ENCODE results near the gene BAZ2B.
"Not testable (repeated sequence)": the region's sequence is repeated elsewhere in the genome, so short reads cannot be mapped to it uniquely, and the experiment has no call there.

Gene BAZ2B

GRCh38 chr2:159399716-159400415 lies 216.5 kb downstream of the BAZ2B start:
- DNase-seq: no peak

GRCh38 chr2:159396799-159397198 lies 219.5 kb downstream of the BAZ2B start:
- no peak for DNase-seq

- DNase-seq: no peak
These were observed 233.8 kb downstream of the BAZ2B start for GRCh38 chr2:159382447-159383028.

GRCh38 chr2:159381574-159381973 lies 234.8 kb downstream of the BAZ2B start:
- DNase-seq: no peak

GRCh38 chr2:159380685-159381239 lies 235.6 kb downstream of the BAZ2B start:
- no peak for DNase-seq

- no peak for DNase-seq
These were observed 237.2 kb downstream of the BAZ2B start for GRCh38 chr2:159379181-159379580.

- no peak for DNase-seq
These were observed 241.1 kb downstream of the BAZ2B start for GRCh38 chr2:159375241-159375640.

GRCh38 chr2:159371506-159371905 lies 244.8 kb downstream of the BAZ2B start:
- no peak for DNase-seq

GRCh38 chr2:159366538-159366937 lies 249.8 kb downstream of the BAZ2B start:
- DNase-seq: no peak

- no peak for DNase-seq
These were observed 253.5 kb downstream of the BAZ2B start for GRCh38 chr2:159362816-159363251.

GRCh38 chr2:159362094-159362493 lies 254.3 kb downstream of the BAZ2B start:
- no peak for DNase-seq

GRCh38 chr2:159361603-159362002 lies 254.7 kb downstream of the BAZ2B start:
- DNase-seq: not testable (repeated sequence)

GRCh38 chr2:159356053-159356554 lies 260.2 kb downstream of the BAZ2B start:
- no peak for DNase-seq

GRCh38 chr2:159351977-159352376 lies 264.4 kb downstream of the BAZ2B start:
- DNase-seq: no peak

GRCh38 chr2:159349674-159350299 lies 266.6 kb downstream of the BAZ2B start:
- no peak for DNase-seq

GRCh38 chr2:159326569-159327255 lies 289.6 kb downstream of the BAZ2B start:
- no peak for DNase-seq

GRCh38 chr2:159322419-159322818 lies 293.9 kb downstream of the BAZ2B start:
- no peak for DNase-seq

GRCh38 chr2:159317392-159318088 lies 298.8 kb downstream of the BAZ2B start:
- no peak for DNase-seq

- DNase-seq: no peak
These were observed 308.4 kb downstream of the BAZ2B start for GRCh38 chr2:159307942-159308341.

- DNase-seq: no peak
These were observed 315.8 kb downstream of the BAZ2B start for GRCh38 chr2:159300586-159300985.

- DNase-seq: no peak
These were observed 317.4 kb downstream of the BAZ2B start for GRCh38 chr2:159298967-159299366.

GRCh38 chr2:159297042-159297707 lies 319.2 kb downstream of the BAZ2B start:
- peak; percentile 30 for DNase-seq

Measured in NCI-H510A treated with DMSO at 0.1 percent for 48 hours (cell line).